OCI-LY7 (cell line): ENCODE data around the gene ELK3. TPM values are rescaled to one million over a fixed set of nuclear protein-coding genes. Genes with fewer than 3 reads are reported as not detected.

Experiments used
- BruUV-seq: library from RNA; stranded (reverse); fragments of 400-500 nt; replicated peaks from 2 replicates; lab custom pipeline; 2021; lab: Mats Ljungman, UMichigan
- CTCF ChIA-PET: fragments of 300-600 bp; sonication (Branson Sonifier 250); formaldehyde crosslinking; loops from one replicate; lab custom pipeline; 2022; ENCODE audit warnings: antibody characterized with exemption; ENCODE audit not compliant: unreplicated experiment; lab: Charles Lee
- POLR2A ChIA-PET: fragments of 300-600 bp; sonication (Branson Sonifier 250); formaldehyde crosslinking; loops from one replicate; lab custom pipeline; 2022; ENCODE audit warnings: antibody characterized with exemption; lab: Charles Lee
- DNase-seq: peaks from one replicate; pipeline ENCODE4 v3.0.0-alpha.2; 2015; ENCODE audit warnings: low spot score
- H2AFZ ChIP-seq: fragments of 200-600 bp; sonication (generic), shearing (Covaris generic); 2 replicates; pipeline ENCODE4 v1.6.1; 2014; ENCODE audit warnings: mild to moderate bottlenecking, antibody characterized with exemption, low read length, moderate library complexity
- H3K27ac ChIP-seq: fragments of 200-600 bp; sonication (generic); 2 replicates; pipeline ENCODE4 v1.5.1; 2014; ENCODE audit warnings: mixed run types, low read depth, mild to moderate bottlenecking, moderate library complexity, low read length, inconsistent platforms; ENCODE audit not compliant: poor library complexity, severe bottlenecking
- H3K36me3 ChIP-seq: fragments of 200-600 bp; sonication (generic); 2 replicates; pipeline ENCODE4 v1.6.1; 2014; ENCODE audit warnings: mild to moderate bottlenecking, antibody characterized with exemption, low read length, moderate library complexity, mixed read lengths; ENCODE audit not compliant: insufficient read depth
- H3K4me1 ChIP-seq: fragments of 200-600 bp; sonication (generic); 2 replicates; pipeline ENCODE4 v1.5.1; 2014; ENCODE audit warnings: mild to moderate bottlenecking, low read length; ENCODE audit not compliant: insufficient read depth, poor library complexity, severe bottlenecking
- H3K4me2 ChIP-seq: fragments of 200-600 bp; sonication (generic); 2 replicates; pipeline ENCODE4 v1.6.1; 2014; ENCODE audit warnings: mild to moderate bottlenecking, low read length
- H3K4me3 ChIP-seq: fragments of 200-600 bp; sonication (generic); 2 replicates; pipeline ENCODE4 v1.5.1; 2014; ENCODE audit warnings: mild to moderate bottlenecking, low read depth, low read length; ENCODE audit not compliant: poor library complexity, severe bottlenecking
- H3K79me2 ChIP-seq: fragments of 200-600 bp; sonication (generic); 2 replicates; pipeline ENCODE4 v1.6.1; 2016; ENCODE audit warnings: low read depth, mild to moderate bottlenecking, low read length, moderate library complexity, mixed read lengths; ENCODE audit not compliant: insufficient read depth
- H3K9me2 ChIP-seq: fragments of 200-600 bp; sonication (generic); 2 replicates; pipeline ENCODE4 v1.6.1; 2016; ENCODE audit warnings: mild to moderate bottlenecking, low read length, mixed read lengths; ENCODE audit not compliant: insufficient read depth
- H3K9me3 ChIP-seq: fragments of 200-600 bp; sonication (generic); 2 replicates; pipeline ENCODE4 v1.6.1; 2014; ENCODE audit warnings: mild to moderate bottlenecking, mixed run types, low read length, mixed read lengths
- H4K20me1 ChIP-seq: fragments of 200-600 bp; sonication (generic); 2 replicates; pipeline ENCODE4 v1.6.1; 2014; ENCODE audit warnings: mild to moderate bottlenecking, antibody characterized with exemption, low read length, moderate library complexity, mixed read lengths; ENCODE audit not compliant: insufficient read depth
- CTCF ChIP-seq: fragments of 200-600 bp; sonication (generic); conservative IDR thresholded peaks from 2 replicates; pipeline ENCODE4 v1.5.1; 2014; ENCODE audit warnings: mild to moderate bottlenecking, antibody characterized with exemption, low read length, moderate library complexity, mixed read lengths
- EZH2phosphoT487 ChIP-seq: fragments of 200-600 bp; sonication (generic); IDR thresholded peaks from 2 replicates; pipeline ENCODE4 v1.6.1; 2018; ENCODE audit warnings: low read depth, borderline replicate concordance, mild to moderate bottlenecking, mixed run types, antibody characterized with exemption, low read length, moderate library complexity, mixed read lengths
- intact Hi-C: fragments of 100-400 bp; cut with micrococcal nuclease; formaldehyde crosslinking; loops from one replicate; pipeline ENCODE4 v1.10.0; 2022; ENCODE audit not compliant: unreplicated experiment
- total RNA-seq, 2 experiments: library from RNA; depleted of rRNA in 1 of 2; stranded (reverse); fragments of >200 nt in 1 of 2; shearing (Covaris generic) in 1 of 2; gene quantifications; 2 replicates each; pipeline ENCODE4 v1.2.3, GENCODE V29; 2014 to 2022

Gene ELK3
- total RNA-seq, 2 experiments from 2014 or later = 1.9 to 4.2 TPM

DNA sequence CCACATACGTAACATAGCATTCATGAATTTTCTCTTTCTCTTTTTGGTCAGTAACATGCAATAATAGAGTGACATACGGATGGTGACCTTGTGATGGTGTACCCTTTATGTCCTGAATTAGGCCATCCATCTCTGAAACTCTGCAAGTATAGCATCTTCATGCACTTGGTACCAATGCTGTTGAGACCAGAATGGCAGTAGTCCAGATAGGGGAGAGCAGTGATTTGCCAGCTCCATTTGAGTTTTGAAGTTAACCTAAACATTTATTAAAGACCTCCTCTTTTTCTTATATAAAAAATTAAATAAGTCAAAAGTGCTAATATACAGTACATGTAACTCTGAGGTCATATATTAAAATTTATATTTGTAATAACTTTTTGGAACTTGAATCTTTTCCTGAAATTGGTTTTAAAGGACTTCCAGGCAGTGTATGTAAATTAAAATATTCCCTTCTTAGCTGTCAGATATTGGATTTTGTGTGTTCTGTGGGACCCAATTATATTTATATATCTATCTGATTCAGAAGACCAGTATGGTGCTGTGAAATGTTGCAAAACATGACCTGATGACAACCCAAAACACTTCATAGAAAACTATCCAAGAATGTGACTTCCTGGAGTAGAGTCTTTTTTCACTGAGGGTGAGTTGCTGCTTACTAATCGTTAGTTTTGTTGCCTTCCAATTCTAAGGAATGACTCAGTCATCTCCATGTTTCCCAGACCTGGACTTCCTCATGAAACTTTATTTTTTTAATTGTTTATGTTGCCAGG, 3.5 kb downstream of the ELK3 start:
- no TSS peak for BruUV-seq
- no peak for DNase-seq
- intact Hi-C loops = loop anchor here (1.0 to 10.0 kb wide), 3 partner anchors 11 to 1195 kb away; partner anchors contain the start of gene NDUFA12
- Histone ChIP-seq H3K4me1 (peaks cover 60% of the 10 kb centered on the region), H3K79me2 (peaks cover 7% of the 10 kb centered on the region; the same call in 1 of the 2 replicates), H3K4me3 (no peak overlapping the region), H3K36me3 (no peaks in the 10 kb centered on the region), H3K27ac (no peak overlapping the region), H3K9me2 (no peaks in the 10 kb centered on the region), H3K9me3 (no peaks in the 10 kb centered on the region), H4K20me1 (no peaks in the 10 kb centered on the region), H3K4me2 (peak overlapping the region; percentile 60), H2AFZ (no peak overlapping the region)
- ChIA-PET CTCF (no interaction called here), POLR2A (interaction anchor here (0.6 to 2.0 kb wide), 3 partner anchors 11 to 149 kb away, joined by 3 to 11 read pairs (median 3); no protein-coding TSS in a partner anchor)
- TF ChIP-seq CTCF (no peak), EZH2phosphoT487 (no peak)

GRCh38 chr12:96198965-96199364, 4.8 kb downstream of the ELK3 start:
- Histone ChIP-seq H3K9me3 (no peaks in the 10 kb centered on the region), H3K9me2 (no peaks in the 10 kb centered on the region), H4K20me1 (no peaks in the 10 kb centered on the region), H3K4me1 (peaks cover 50% of the 10 kb centered on the region), H3K4me3 (peak overlapping the region; percentile 10), H3K27ac (no peak overlapping the region), H2AFZ (no peak overlapping the region), H3K79me2 (peaks cover 7% of the 10 kb centered on the region; the same call in 1 of the 2 replicates), H3K4me2 (peak overlapping the region; percentile 60), H3K36me3 (no peaks in the 10 kb centered on the region)
- TF ChIP-seq EZH2phosphoT487 (no peak), CTCF (no peak)
- intact Hi-C loops = loop anchor here (1.0 to 10.0 kb wide), 3 partner anchors 9 to 1197 kb away; partner anchors contain the start of gene NDUFA12
- CTCF ChIA-PET = no interaction called here
- BruUV-seq = no TSS peak
- DNase-seq = no peak
- POLR2A ChIA-PET = interaction anchor here (0.7 to 2.0 kb wide), 4 partner anchors 11 to 43 kb away, joined by 3 to 11 read pairs (median 4); no protein-coding TSS in a partner anchor
